Measurements from ENCODE around the gene LGR4.

The LGR4 gene

DNA sequence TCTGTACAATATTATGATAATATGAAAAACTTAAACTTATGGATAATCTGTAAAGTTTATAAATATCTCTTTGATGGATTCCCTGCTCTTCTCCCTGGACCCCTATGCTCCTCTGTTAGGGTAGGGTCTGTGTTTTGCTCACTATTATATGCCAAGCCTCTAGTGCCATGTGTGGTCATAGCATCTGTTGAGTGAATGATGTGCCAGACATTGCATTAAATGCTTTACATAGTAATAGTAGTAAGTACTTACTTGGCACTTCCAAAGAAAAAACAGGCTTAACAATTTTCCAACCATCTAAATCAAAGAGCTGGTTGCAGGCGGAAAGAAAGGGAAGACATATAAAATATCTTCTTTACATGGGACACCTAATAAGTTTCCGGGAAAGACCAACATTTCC is 46.8 kb downstream of the LGR4 start:
- DNase-seq: no peak

DNA sequence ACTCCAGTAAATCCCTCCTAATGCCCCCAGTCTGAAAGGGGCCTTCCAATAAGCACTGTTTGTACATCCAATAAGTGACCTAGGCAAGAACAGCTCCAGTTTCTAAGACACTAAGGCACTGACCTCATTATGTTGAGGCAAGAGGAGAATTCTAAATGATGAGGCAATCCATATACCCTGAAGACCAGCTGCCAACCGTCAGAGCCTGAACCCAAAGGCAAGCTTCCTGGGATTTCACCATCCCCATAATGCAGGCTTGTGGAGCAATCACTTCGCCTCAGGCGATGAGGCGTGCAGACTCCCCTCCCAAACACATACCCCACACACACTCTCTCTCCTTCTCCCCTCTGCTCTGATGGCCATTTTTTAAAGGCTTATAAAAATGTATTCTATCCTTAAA is 49.5 kb downstream of the LGR4 start:
- DNase-seq: peak; percentile 39

DNA sequence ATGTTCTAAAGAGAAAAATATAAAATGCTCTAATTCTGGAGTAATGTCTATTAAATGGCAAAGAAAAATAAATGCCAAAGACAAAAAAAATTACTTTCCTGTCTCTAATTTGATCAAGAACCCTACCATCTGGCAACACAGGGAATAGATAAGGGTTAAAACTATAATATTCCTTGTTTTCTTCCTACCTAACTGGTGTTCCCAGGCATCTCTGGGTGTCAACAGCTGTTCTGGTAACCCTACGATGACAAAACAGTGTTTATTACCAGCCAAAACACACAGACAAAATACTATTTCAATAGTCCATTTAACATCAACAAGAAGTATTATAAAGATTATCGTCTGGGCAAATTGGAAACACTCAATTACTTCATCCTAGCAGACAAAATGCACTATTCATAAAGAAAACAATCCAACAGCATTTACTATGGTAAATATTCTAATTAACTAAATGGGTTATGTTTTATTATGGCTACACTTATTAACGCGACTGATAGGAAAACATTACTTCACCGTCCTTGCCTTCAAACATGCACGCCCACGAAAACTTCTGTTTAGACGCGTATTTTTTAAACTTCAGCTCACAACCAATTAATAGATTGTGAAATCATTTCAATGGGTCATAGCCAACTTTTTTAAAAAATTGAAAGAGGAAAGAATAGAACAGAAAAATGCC is 50.6 kb downstream of the LGR4 start:
- DNase-seq: peak; percentile 87

DNA sequence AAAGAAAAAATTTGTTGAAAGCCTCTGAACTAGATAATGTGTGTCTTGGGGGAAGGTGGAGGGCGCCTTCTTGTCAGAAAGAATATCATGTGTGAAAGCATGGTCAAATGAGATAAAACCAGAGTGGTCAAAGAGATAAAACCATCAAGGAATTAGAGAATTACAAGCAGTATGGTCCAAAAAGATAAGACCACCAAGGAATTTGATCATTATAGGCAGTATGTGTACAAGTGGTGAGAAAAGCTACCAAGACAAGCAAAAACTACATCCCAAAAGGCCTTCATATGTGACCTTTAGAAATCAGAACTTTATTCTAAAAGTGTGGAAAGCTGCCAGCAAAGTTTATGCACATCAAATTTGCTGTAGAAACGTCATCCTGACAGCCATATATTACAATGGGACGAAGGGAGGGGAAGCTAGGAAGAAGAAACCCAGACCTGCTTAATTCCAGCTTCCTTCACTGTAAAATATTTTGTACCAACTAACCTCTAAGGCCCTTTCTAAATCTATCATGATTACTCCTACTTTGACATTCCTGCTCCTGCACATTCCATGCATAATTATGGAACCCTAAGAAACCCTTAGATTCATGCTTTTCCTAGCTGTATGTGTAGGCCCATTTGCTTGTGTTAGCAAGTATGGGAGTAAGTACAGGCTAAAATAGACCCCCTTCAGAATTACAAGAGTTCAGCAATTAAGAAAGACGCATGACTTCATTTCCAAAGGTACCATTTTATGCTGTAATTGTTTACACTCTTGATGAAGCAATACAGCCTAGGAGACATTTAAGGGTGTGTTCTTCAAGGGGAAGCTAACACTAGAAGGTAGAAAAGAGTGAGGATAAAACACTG is 51.6 kb downstream of the LGR4 start:
- DNase-seq: peak; percentile 73

GRCh38 chr11:27420217-27420616 is 52.4 kb downstream of the LGR4 start:
- DNase-seq: no peak

- peak; percentile 54 for DNase-seq
Observed at GRCh38 chr11:27418356-27418755, 54.2 kb downstream of the LGR4 start.

GRCh38 chr11:27416568-27417176 is 55.9 kb downstream of the LGR4 start:
- DNase-seq: peak; percentile 60

- no peak for DNase-seq
Observed at GRCh38 chr11:27414644-27415043, 57.9 kb downstream of the LGR4 start.

- DNase-seq: no peak
Observed at GRCh38 chr11:27413218-27413617, 59.4 kb downstream of the LGR4 start.

- DNase-seq: no peak
Observed at GRCh38 chr11:27412192-27412691, 60.3 kb downstream of the LGR4 start.

DNA sequence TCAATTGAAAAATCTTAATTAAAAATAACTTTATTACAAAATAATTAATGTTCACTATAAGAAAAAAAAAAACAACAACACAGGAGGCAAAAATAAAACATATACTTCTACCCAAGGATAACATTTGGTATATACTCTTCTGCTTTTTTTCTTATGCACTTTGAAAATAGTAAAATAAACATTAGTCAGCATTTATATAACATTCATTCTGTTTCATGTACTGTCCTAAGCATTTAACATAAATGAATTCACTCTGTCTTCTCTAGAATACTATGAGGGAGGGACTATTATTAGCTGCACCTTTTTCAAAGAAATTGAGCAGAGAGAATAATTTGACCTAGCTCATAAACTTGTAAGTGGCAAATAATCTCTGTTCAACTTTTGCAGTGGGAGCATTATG is 61.3 kb downstream of the LGR4 start:
- DNase-seq: no peak

- DNase-seq: no peak
Observed at GRCh38 chr11:27410272-27410671, 62.3 kb downstream of the LGR4 start.

DNA sequence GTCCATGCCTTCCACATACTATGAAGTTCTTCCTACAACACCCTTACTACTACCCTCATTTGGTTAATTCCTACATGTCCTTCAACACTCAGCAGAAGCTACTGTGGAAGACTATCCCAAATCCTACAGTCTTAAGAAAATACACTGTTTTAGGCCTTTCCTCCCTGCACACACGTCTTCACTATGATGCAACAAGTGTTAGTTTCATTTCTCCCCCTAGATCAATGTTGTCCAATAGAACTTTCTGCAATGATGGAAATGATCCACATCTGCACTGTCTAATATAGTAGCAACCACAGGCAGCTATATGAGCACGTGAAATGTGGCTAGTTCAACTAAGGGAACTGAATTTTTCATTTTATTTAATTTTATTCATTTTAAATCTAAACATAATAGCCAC is 62.8 kb downstream of the LGR4 start:
- DNase-seq: no peak

DNA sequence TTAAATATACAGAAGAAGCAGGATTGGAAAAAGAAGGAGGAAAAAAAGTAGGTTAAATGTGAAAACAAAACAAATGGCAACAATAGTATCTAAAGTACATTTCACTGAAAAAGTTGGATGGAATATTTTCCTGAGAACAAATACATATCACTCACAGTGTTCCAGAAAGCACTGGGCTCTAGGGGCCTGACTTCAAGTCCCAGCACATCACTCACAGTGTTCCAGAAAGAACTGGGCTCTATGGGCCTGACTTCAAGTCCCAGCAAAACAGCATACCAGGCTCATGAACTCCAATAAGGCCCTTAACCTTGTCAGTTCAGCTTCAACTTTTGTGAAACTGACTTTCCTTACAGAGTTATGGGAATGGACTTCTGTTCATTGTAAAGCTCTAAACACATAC is 63.5 kb downstream of the LGR4 start:
- DNase-seq: no peak

DNA sequence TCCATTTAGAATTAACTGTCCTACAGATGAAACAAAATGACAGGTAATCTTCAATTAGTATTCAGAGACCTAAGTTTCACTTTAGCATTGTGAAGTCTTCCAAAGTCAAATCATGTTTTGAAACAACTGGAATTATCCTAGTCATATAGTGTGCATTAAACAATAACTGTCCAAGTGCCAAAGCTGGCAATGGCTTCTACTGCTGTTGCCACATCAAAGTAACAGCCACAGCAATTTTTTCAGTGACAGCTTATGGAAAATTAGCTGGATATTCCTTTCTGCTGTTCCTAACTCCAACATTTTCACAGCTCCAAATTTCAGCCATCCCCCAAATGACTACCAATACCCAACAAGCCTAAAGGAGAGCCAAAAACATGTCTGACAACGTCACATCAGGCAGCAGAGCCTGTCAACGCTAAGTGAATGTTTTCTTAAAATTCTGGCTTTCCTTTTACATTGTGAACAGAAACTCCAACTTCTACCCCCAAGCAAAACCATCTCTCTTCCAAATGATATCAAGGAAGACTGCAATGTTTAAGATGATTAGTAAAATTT is 64.3 kb downstream of the LGR4 start:
- DNase-seq: no peak

DNA sequence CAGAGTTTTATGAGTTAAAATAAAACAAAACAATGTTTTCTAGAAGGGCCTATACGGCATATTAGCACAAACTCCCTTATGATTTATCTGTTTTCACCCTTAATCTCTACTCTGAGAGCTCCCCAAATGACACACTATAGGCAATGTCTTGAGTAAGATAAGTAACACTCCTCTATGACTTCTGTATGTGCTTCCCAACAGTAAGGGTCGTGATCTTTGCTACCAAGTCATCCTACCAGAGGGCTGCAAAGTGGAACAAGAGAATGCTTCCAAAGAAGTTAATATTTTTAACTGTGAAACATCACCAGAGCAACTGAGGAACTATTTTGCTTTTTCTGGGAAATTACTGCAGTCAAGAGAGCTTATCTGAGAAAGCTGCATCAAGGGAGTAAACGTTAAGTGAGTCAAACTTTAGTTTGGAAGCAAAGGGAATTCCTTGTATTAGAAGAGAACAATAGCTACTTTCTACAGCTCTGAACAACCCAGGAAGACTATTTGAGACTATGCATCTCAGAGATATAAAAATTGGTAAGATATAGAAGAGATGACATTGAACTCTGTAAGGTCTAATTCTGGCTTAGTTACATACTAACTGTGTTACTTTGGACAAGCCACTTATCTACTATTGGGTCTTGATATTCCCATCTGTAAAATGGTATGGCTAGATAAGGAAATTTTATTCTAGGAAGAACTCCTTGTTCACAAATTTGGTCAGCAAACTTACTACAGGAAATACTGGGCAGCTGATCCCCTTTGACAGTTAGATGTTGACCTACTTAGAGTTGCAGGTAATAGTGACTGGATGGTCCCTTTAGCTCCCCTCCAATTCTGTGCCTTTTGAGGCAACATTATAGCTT is 65.9 kb downstream of the LGR4 start:
- no peak for DNase-seq

GRCh38 chr11:27405134-27405533 is 67.5 kb downstream of the LGR4 start:
- no peak for DNase-seq

DNA sequence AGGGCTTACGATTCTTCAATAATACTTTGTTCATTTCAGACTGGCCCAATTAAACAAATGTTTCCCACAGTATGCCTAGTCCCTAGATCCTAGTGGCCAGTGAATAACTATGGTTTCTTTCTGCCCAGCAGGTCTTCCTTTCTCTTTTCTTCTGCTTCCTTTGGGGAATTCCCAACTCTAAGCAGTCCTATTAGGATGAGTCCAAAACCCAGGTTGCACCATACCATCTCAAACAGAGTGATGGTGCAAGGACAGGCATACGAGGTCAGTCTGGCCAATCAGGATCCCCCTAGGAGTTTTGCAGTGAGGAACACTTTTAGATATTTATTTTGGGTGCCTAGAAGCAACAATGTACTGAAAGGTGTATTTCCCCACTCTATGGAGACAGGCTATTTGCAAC is 68.2 kb downstream of the LGR4 start:
- DNase-seq: no peak

GRCh38 chr11:27403195-27403594 is 69.4 kb downstream of the LGR4 start:
- no peak for DNase-seq

DNA sequence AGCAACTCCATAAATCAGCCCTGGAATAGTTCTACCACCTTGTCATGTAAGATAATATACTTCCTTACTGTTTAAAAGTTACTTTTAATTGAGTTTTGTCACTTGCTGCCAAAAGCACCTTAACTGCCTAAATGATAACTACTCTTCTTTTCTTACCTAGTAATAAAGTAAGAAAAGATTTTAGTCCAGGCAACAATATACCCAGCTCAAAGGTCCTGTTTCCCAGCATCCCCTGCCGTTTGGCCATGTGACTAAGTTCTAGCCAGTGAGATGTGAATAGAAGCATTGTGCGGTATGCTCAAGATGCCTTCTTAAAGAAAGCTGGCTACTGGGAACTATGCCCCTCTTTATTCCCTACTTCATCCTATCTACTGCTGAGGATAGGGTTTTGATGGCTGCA is 70.1 kb downstream of the LGR4 start:
- DNase-seq: no peak

- DNase-seq: no peak
Observed at GRCh38 chr11:27401833-27402316, 70.7 kb downstream of the LGR4 start.

- no peak for DNase-seq
Observed at GRCh38 chr11:27401280-27401832, 71.2 kb downstream of the LGR4 start.
